Testis (tissue), 3 donors: ENCODE results near the gene EMC10. TPM values are rescaled to one million over a fixed set of nuclear protein-coding genes. Genes with fewer than 3 reads are reported as not detected.

Experiments used
- DNase-seq: peaks from one replicate; pipeline ENCODE4 v3.0.0-alpha.2; 2019
- H3K27ac ChIP-seq, 2 donors: fragments of 200-600 bp; sonication (generic); one replicate each; pipeline ENCODE4 v1.5.1; 2019
- H3K27me3 ChIP-seq: fragments of 200-600 bp; sonication (generic); one replicate; pipeline ENCODE4 v1.5.1; 2019
- H3K36me3 ChIP-seq: fragments of 200-600 bp; sonication (generic); one replicate; pipeline ENCODE4 v1.5.1; 2017; ENCODE audit warnings: low read depth; ENCODE audit errors: missing control alignments
- H3K4me1 ChIP-seq: fragments of 200-600 bp; sonication (generic); one replicate; pipeline ENCODE4 v1.5.1; 2019
- H3K4me3 ChIP-seq, 2 donors: fragments of 200-600 bp; sonication (generic); one replicate each; pipeline ENCODE4 v1.5.1; 2017 to 2019
- H3K9me3 ChIP-seq: fragments of 200-600 bp; sonication (generic); one replicate; pipeline ENCODE4 v1.5.1; 2017
- CTCF ChIP-seq, 3 experiments: fragments of 450-650 bp in 2 of 3; fragments of 200-600 bp in 1 of 3; sonication (generic) in 1 of 3; IDR thresholded peaks; one replicate each; pipeline ENCODE4 v1.5.1; 2016 to 2019; ENCODE audit warnings: antibody characterized with exemption in 3 of 3, mild to moderate bottlenecking in 2 of 3, moderate library complexity in 1 of 3
- POLR2A ChIP-seq: fragments of 450-650 bp; IDR thresholded peaks from one replicate; pipeline ENCODE4 v1.6.1; 2017; ENCODE audit warnings: antibody characterized with exemption, mild to moderate bottlenecking, moderate library complexity
- WGBS, 2 donors: methylation state at CpG; one replicate each; pipeline ENCODE4 v1.1.5; 2018; 5-methylcytosine and 5-hydroxymethylcytosine counted together
- intact Hi-C: fragments of 100-400 bp; cut with DNase I; formaldehyde crosslinking; loops from one replicate; pipeline ENCODE4 v1.15.1; 2023; ENCODE audit warnings: low total_unique reads
- polyA plus RNA-seq: library from polyadenylated mRNA; stranded (reverse); fragments of 350-450 nt; fragmentation: Illumina TruSeq; extraction: RNeasy Lipid Tissue Mini Kit (QIAGEN cat#74804); gene quantifications from one replicate; pipeline ENCODE4 v1.2.3, GENCODE V29; 2014; ENCODE audit warnings: low read depth, low replicate concordance; ENCODE audit not compliant: insufficient read depth
- total RNA-seq, 2 donors: library from RNA; depleted of rRNA; stranded (reverse); fragments of >200 nt; gene quantifications; one replicate each; pipeline ENCODE4 v1.2.3, GENCODE V29; 2016

Gene EMC10
- total and polyA plus RNA-seq, 3 donors from 2014 or later: 162 to 311 (median 203) TPM

GRCh38 chr19:50489461-50490011, 13.2 kb downstream of the EMC10 start:
- H3K4me3 ChIP-seq: no peak overlapping the region
- DNase-seq: no peak
- intact Hi-C loops: no loop called here

GRCh38 chr19:50490411-50490811, 14.1 kb downstream of the EMC10 start:
- Histone ChIP-seq H3K4me1 (no peaks in the 10 kb centered on the region), H3K9me3 (no peaks in the 10 kb centered on the region), H3K4me3 (no peak overlapping the region), H3K27ac (no peak overlapping the region), H3K36me3 (no peaks in the 10 kb centered on the region), H3K27me3 (no peaks in the 10 kb centered on the region)
- intact Hi-C loops: no loop called here
- no peak for TF ChIP-seq CTCF (IDR thresholded peaks at IDR 0.05)
- no peak for TF ChIP-seq POLR2A
- 71 to 74% methylated on average over 14 to 18 of the region's 18 CpGs for WGBS, 2 donors
- no peak for DNase-seq

More at GRCh38 chr19:50489461-50490011, 13.2 kb downstream of the EMC10 start:
- 35 to 46% methylated on average over 24 of the region's 24 CpGs for WGBS, 2 donors
- Histone ChIP-seq H3K36me3 (no peaks in the 10 kb centered on the region), H3K4me1 (no peaks in the 10 kb centered on the region), H3K27ac (no peak overlapping the region), H3K27me3 (no peaks in the 10 kb centered on the region), H3K9me3 (no peaks in the 10 kb centered on the region)
- TF ChIP-seq POLR2A (no peak), CTCF (IDR thresholded peaks at IDR 0.05) (no peak)

- TF ChIP-seq CTCF (IDR thresholded peaks at IDR 0.05) (no peak), POLR2A (no peak)
- Histone ChIP-seq H3K4me3 (no peak overlapping the region), H3K9me3 (no peaks in the 10 kb centered on the region), H3K4me1 (no peaks in the 10 kb centered on the region), H3K27ac (no peak overlapping the region), H3K27me3 (no peaks in the 10 kb centered on the region), H3K36me3 (no peaks in the 10 kb centered on the region)
- DNase-seq: no peak
- 33% methylated on average over 26 of the region's 26 CpGs for WGBS, 2 donors
- intact Hi-C loops: no loop called here
Measured at GRCh38 chr19:50490991-50491472, 14.7 kb downstream of the EMC10 start.

GRCh38 chr19:50492303-50493052, 16.2 kb downstream of the EMC10 start:
- H3K4me1 ChIP-seq: peaks cover 3% of the 10 kb centered on the region
- no peaks in the 10 kb centered on the region for H3K27me3 ChIP-seq
- 27 to 30% methylated on average over 9 of the region's 12 CpGs for WGBS, 2 donors
- no peaks in the 10 kb centered on the region for H3K36me3 ChIP-seq
- H3K4me3 ChIP-seq: no peak overlapping the region
- DNase-seq: no peak
- H3K27ac ChIP-seq: no peak overlapping the region
- no peaks in the 10 kb centered on the region for H3K9me3 ChIP-seq
- intact Hi-C loops: no loop called here
- no peak for TF ChIP-seq POLR2A
- TF ChIP-seq CTCF (IDR thresholded peaks at IDR 0.05): no peak
